ENCODE measurements around the gene AHNAK. TPM values are rescaled to one million over a fixed set of nuclear protein-coding genes. Genes with fewer than 3 reads are reported as not detected.

AHNAK gene
- total RNA-seq, 4 donors from 2014 or later = 374 to 1,261 (median 571) TPM

GRCh38 chr11:62532096-62532495 is 14.5 kb downstream of the AHNAK start:
- in situ Hi-C loops (cut with MboI; ENCODE audit: low sequenced_read_pairs in 4 of 4) (loop anchor here in 2 of 4 donors (10.0 to 25.0 kb wide), 2 partner anchors 107 to 120 kb away; partner anchors contain the start of gene SCGB1A1 (in 1 of the 2)), intact Hi-C loops (cut with DNase I; ENCODE audit: low total_unique reads) (no loop called here)
- DNase-seq = no peak
- H3K27me3 ChIP-seq = no peaks in the 10 kb centered on the region
- TF ChIP-seq CTCF (IDR thresholded peaks at IDR 0.05 in 4 of 5, conservative IDR thresholded peaks at IDR 0.05 in 1 of 5) (no peak), POLR2A (IDR thresholded peaks at IDR 0.05) (no peak)
- no peaks in the 10 kb centered on the region for H3K9me3 ChIP-seq
- ATAC-seq = no peak
- H3K27ac ChIP-seq = no peak overlapping the region
- H3K4me1 ChIP-seq = peaks cover 1 to 10% of the 10 kb centered on the region in 2 donors
- H3K4me3 ChIP-seq = no peak overlapping the region
- peaks cover 0 to 92% of the 10 kb centered on the region in 2 donors for H3K36me3 ChIP-seq

- in situ Hi-C loops (cut with MboI; ENCODE audit: low sequenced_read_pairs in 4 of 4) = no loop called here
- intact Hi-C loops (cut with DNase I; ENCODE audit: low total_unique reads) = no loop called here
- ATAC-seq (no peak), DNase-seq (no peak)
- H3K27ac ChIP-seq = peak overlapping the region in 2 of 4 donors; percentile 22 to 33
- no peaks in the 10 kb centered on the region for H3K27me3 ChIP-seq
- H3K4me1 ChIP-seq = peaks cover 9 to 22% of the 10 kb centered on the region in 2 donors
- TF ChIP-seq POLR2A (IDR thresholded peaks at IDR 0.05) = no peak
- no peak for TF ChIP-seq CTCF (IDR thresholded peaks at IDR 0.05 in 4 of 5, conservative IDR thresholded peaks at IDR 0.05 in 1 of 5)
- no peak overlapping the region for H3K4me3 ChIP-seq
- H3K9me3 ChIP-seq = no peaks in the 10 kb centered on the region
- H3K36me3 ChIP-seq = peaks cover 0 to 69% of the 10 kb centered on the region in 2 donors
These were observed 29.8 kb downstream of the AHNAK start for GRCh38 chr11:62516736-62517371.

GRCh38 chr11:62514151-62514550 is 32.5 kb downstream of the AHNAK start:
- DNase-seq (no peak), ATAC-seq (no peak)
- Histone ChIP-seq H3K27me3 (no peaks in the 10 kb centered on the region), H3K9me3 (no peaks in the 10 kb centered on the region), H3K36me3 (peaks cover 0 to 42% of the 10 kb centered on the region in 2 donors), H3K4me1 (peaks cover 13 to 28% of the 10 kb centered on the region in 2 donors), H3K4me3 (no peak overlapping the region), H3K27ac (no peak overlapping the region)
- intact Hi-C loops (cut with DNase I; ENCODE audit: low total_unique reads) = no loop called here
- TF ChIP-seq CTCF (IDR thresholded peaks at IDR 0.05 in 4 of 5, conservative IDR thresholded peaks at IDR 0.05 in 1 of 5) (no peak), POLR2A (IDR thresholded peaks at IDR 0.05) (no peak)
- in situ Hi-C loops (cut with MboI; ENCODE audit: low sequenced_read_pairs in 4 of 4) = no loop called here

GRCh38 chr11:62513626-62514025 is 33.0 kb downstream of the AHNAK start:
- in situ Hi-C loops (cut with MboI; ENCODE audit: low sequenced_read_pairs in 4 of 4) (no loop called here), intact Hi-C loops (cut with DNase I; ENCODE audit: low total_unique reads) (no loop called here)
- ATAC-seq (no peak), DNase-seq (no peak)
- peaks cover 18 to 31% of the 10 kb centered on the region in 2 donors for H3K4me1 ChIP-seq
- peaks cover 0 to 37% of the 10 kb centered on the region in 2 donors for H3K36me3 ChIP-seq
- TF ChIP-seq POLR2A (IDR thresholded peaks at IDR 0.05) (no peak), CTCF (IDR thresholded peaks at IDR 0.05 in 4 of 5, conservative IDR thresholded peaks at IDR 0.05 in 1 of 5) (no peak)
- H3K27me3 ChIP-seq = no peaks in the 10 kb centered on the region
- H3K9me3 ChIP-seq = no peaks in the 10 kb centered on the region
- no peak overlapping the region for H3K4me3 ChIP-seq
- no peak overlapping the region for H3K27ac ChIP-seq
